Measurements from ENCODE around the gene ZNF552. TPM values are rescaled to one million over a fixed set of nuclear protein-coding genes. Genes with fewer than 3 reads are reported as not detected.
A peak's percentile ranks its signal among the peaks of the same experiment; 100 is the strongest.

Gene ZNF552
- total and polyA plus RNA-seq, 2 donors (not counting 1 experiment from before 2014, with no cell fraction given): 6.7 to 21.7 TPM

GRCh38 chr19:57830071-57830602, 15.4 kb upstream of the ZNF552 start, which contains the start of gene ZNF587B:
TSS of gene ZNF587B (plus strand) at chr19:57830299. CDS start at chr19:57830529, 230 bp downstream.
- Histone ChIP-seq H2AFZ (ENCODE audit: insufficient read depth, low read depth, low read length, poor library complexity, severe bottlenecking) (no peak within 1 kb of the TSS), H3K79me2 (ENCODE audit: control insufficient read depth, insufficient read depth, low read length) (peaks cover 71% of the 10 kb centered on the region), H3K27ac (ENCODE audit: low read length in 2 of 2) (no peak within 1 kb of the TSS), H3K4me3 (ENCODE audit: control extremely low read depth in 1 of 5, extremely low read depth in 1 of 5, insufficient read depth in 1 of 5, low read depth in 2 of 5, low read length in 4 of 5) (no peak within 1 kb of the TSS), H3K4me2 (replicated peaks; ENCODE audit: low read depth, low read length, poor library complexity, severe bottlenecking) (no peak within 1 kb of the TSS), H3K9ac (ENCODE audit: low read length) (no peak within 1 kb of the TSS), H3K9me3 (ENCODE audit: control extremely low read depth in 1 of 3, control insufficient read depth in 2 of 3, insufficient read depth in 1 of 3, low read length in 2 of 3) (peaks cover 0 to 9% (median 0%) of the 10 kb centered on the region in 3 donors), H3K27me3 (replicated peaks in 1 of 4; ENCODE audit: control extremely low read depth in 1 of 4, control insufficient read depth in 3 of 4, insufficient read depth in 4 of 4, low read length in 3 of 4) (no peaks in the 10 kb centered on the region), H3K36me3 (replicated peaks in 1 of 2; ENCODE audit: control extremely low read depth in 1 of 2, control insufficient read depth in 1 of 2, extremely low read depth in 1 of 2, insufficient read depth in 2 of 2, low read length in 1 of 2) (peaks cover 0 to 11% of the 10 kb centered on the region in 2 experiments), H4K20me1 (ENCODE audit: control insufficient read depth, insufficient read depth, low read length, poor library complexity, severe bottlenecking) (peaks cover 22% of the 10 kb centered on the region), H3K4me1 (ENCODE audit: control insufficient read depth in 2 of 2, insufficient read depth in 2 of 2, low read length in 2 of 2) (no peaks in the 10 kb centered on the region)
- ATAC-seq (ENCODE audit: low read depth) (no peak), DNase-seq (peak; percentile 42)
- 83% methylated on average over 20 of the region's 22 CpGs for WGBS (ENCODE audit: insufficient coverage)
- H3K9me3 Mint-ChIP-seq (ENCODE audit: insufficient read depth): no peaks in the 10 kb centered on the region
- no peak within 1 kb of the TSS for H3K4me3 Mint-ChIP-seq
- TF ChIP-seq, protein P1, sequence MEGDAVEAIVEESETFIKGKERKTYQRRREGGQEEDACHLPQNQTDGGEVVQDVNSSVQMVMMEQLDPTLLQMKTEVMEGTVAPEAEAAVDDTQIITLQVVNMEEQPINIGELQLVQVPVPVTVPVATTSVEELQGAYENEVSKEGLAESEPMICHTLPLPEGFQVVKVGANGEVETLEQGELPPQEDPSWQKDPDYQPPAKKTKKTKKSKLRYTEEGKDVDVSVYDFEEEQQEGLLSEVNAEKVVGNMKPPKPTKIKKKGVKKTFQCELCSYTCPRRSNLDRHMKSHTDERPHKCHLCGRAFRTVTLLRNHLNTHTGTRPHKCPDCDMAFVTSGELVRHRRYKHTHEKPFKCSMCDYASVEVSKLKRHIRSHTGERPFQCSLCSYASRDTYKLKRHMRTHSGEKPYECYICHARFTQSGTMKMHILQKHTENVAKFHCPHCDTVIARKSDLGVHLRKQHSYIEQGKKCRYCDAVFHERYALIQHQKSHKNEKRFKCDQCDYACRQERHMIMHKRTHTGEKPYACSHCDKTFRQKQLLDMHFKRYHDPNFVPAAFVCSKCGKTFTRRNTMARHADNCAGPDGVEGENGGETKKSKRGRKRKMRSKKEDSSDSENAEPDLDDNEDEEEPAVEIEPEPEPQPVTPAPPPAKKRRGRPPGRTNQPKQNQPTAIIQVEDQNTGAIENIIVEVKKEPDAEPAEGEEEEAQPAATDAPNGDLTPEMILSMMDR (IDR thresholded peaks at IDR 0.05): peak; percentile 39
- no peak for TF ChIP-seq EZH2 (IDR thresholded peaks at IDR 0.05; ENCODE audit: borderline replicate concordance, insufficient read depth, low read depth, low read length, poor library complexity, severe bottlenecking)
- H3K27me3 Mint-ChIP-seq: no peaks in the 10 kb centered on the region
- H3K4me1 Mint-ChIP-seq: peaks cover 7% of the 10 kb centered on the region
- ChIA-PET CTCF (no interaction called here), POLR2A (no interaction called here)
- no peak within 1 kb of the TSS for H3K27ac Mint-ChIP-seq
- intact Hi-C loops (cut with micrococcal nuclease): no loop called here

DNA sequence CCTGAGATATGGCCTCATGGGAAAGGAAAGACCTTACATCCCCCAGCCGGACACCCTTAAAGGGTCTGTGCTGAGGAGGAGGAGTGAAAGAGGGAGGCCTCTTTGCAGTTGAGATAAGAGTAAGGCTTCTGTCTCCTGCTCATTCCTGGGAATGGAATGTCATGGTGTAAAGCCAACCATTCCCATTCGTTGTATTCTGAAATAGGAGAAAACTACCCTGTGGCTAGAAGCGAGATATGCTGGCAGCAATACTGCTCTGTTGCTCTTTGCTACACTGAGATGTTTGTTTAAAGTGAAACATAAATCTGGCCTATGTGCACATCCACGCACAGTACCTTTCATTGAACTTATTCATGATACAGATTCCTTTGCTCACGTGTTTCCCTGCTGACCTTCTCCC, 14.6 kb upstream of the ZNF552 start:
- Mint-ChIP-seq H3K4me3 (no peak overlapping the region), H3K27me3 (no peaks in the 10 kb centered on the region), H3K27ac (no peak overlapping the region), H3K4me1 (peaks cover 11% of the 10 kb centered on the region), H3K9me3 (ENCODE audit: insufficient read depth) (no peaks in the 10 kb centered on the region)
- H3K9me3 ChIP-seq (ENCODE audit: control extremely low read depth in 1 of 3, control insufficient read depth in 2 of 3, insufficient read depth in 1 of 3, low read length in 2 of 3): peaks cover 0 to 9% (median 0%) of the 10 kb centered on the region in 3 donors
- peaks cover 68% of the 10 kb centered on the region for H3K79me2 ChIP-seq (ENCODE audit: control insufficient read depth, insufficient read depth, low read length)
- 100% methylated on average over 2 of the region's 5 CpGs for WGBS (ENCODE audit: insufficient coverage)
- no peak for TF ChIP-seq EZH2 (IDR thresholded peaks at IDR 0.05; ENCODE audit: borderline replicate concordance, insufficient read depth, low read depth, low read length, poor library complexity, severe bottlenecking)
- TF ChIP-seq, protein P1 (IDR thresholded peaks at IDR 0.05): no peak
- H3K4me2 ChIP-seq (replicated peaks; ENCODE audit: low read depth, low read length, poor library complexity, severe bottlenecking): no peak overlapping the region
- intact Hi-C loops (cut with micrococcal nuclease): no loop called here
- no peaks in the 10 kb centered on the region for H3K27me3 ChIP-seq (replicated peaks in 1 of 4; ENCODE audit: control extremely low read depth in 1 of 4, control insufficient read depth in 3 of 4, insufficient read depth in 4 of 4, low read length in 3 of 4)
- no peak overlapping the region for H3K9ac ChIP-seq (ENCODE audit: low read length)
- no peak overlapping the region for H3K27ac ChIP-seq (ENCODE audit: low read length in 2 of 2)
- H3K36me3 ChIP-seq (replicated peaks in 1 of 2; ENCODE audit: control extremely low read depth in 1 of 2, control insufficient read depth in 1 of 2, extremely low read depth in 1 of 2, insufficient read depth in 2 of 2, low read length in 1 of 2): peaks cover 0 to 11% of the 10 kb centered on the region in 2 experiments
- H2AFZ ChIP-seq (ENCODE audit: insufficient read depth, low read depth, low read length, poor library complexity, severe bottlenecking): no peak overlapping the region
- H3K4me1 ChIP-seq (ENCODE audit: control insufficient read depth in 2 of 2, insufficient read depth in 2 of 2, low read length in 2 of 2): no peaks in the 10 kb centered on the region
- ChIA-PET CTCF (no interaction called here), POLR2A (no interaction called here)
- H3K4me3 ChIP-seq (ENCODE audit: control extremely low read depth in 1 of 5, extremely low read depth in 1 of 5, insufficient read depth in 1 of 5, low read depth in 2 of 5, low read length in 4 of 5): no peak overlapping the region
- ATAC-seq (ENCODE audit: low read depth) (no peak), DNase-seq (no peak)
- H4K20me1 ChIP-seq (ENCODE audit: control insufficient read depth, insufficient read depth, low read length, poor library complexity, severe bottlenecking): peaks cover 22% of the 10 kb centered on the region
